ENCODE data around the gene MLX. TPM values are rescaled to one million over a fixed set of nuclear protein-coding genes. Genes with fewer than 3 reads are reported as not detected.

Gene MLX
- total and polyA plus RNA-seq, 11 donors: 48.1 to 76.2 (median 57.9) TPM

DNA sequence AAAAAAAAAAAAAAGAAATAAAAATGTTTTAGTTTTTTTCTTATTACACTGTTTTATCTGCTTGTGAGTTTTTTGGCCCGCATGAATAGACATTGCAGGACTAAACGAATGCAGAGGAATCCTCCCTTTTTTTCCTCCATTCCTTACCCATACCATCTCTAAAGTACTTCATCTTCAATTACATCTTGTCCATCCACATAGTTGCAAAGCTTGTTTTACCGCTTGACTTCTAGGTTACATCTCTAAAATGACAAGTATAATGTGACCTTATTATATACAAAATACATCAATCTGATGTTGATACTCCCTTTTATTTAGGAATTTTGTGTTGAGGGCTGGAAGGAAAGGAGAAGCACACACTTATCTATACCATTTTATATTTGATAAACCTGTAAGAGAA, 29.5 kb downstream of the MLX start:
- H3K36me3 ChIP-seq: peaks cover 0 to 57% (median 34%) of the 10 kb centered on the region in 9 donors
- no peak for TF ChIP-seq CTCF (IDR thresholded peaks at IDR 0.05)
- TF ChIP-seq POLR2A (IDR thresholded peaks at IDR 0.05): no peak
- 74 to 84% (median 80%) methylated on average over 3 of the region's 3 CpGs for WGBS, 4 donors
- H3K27me3 ChIP-seq: no peaks in the 10 kb centered on the region
- ATAC-seq (no peak), DNase-seq (no peak)
- H3K4me3 ChIP-seq: no peak overlapping the region
- intact Hi-C loops (cut with DNase I): no loop called here
- H3K4me1 ChIP-seq: peaks cover 0 to 17% (median 13%) of the 10 kb centered on the region in 12 donors
- H3K27ac ChIP-seq: no peak overlapping the region
- H3K9me3 ChIP-seq: no peaks in the 10 kb centered on the region

DNA sequence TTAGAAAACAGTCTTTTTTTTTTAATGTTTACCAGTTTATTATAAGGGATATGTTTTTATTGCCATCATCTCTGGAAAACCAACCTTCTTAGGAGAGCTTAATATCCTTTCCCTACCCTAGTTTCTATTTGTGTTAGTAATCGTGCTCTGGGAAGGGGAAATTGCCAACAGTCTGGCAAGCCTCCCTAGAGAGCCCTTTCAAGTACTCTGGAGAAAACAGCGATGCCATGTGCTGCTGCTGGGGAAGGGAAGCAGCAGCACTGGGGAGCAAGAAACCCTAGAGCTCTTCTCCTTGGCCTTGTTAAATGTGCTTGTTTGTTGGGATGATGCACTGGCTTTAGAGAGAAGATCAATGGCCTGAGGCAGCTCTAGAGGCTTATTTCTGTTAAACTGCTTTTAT, 32.0 kb downstream of the MLX start:
- intact Hi-C loops (cut with DNase I): no loop called here
- peaks cover 0 to 56% (median 22%) of the 10 kb centered on the region in 9 donors for H3K36me3 ChIP-seq
- H3K27ac ChIP-seq: peak overlapping the region in 1 of 12 donors; percentile 15

GRCh38 chr17:42603318-42603717, 36.4 kb downstream of the MLX start:
- no peaks in the 10 kb centered on the region for H3K9me3 ChIP-seq
- intact Hi-C loops (cut with DNase I): loop anchor here in 1 of 10 donors (10.0 kb wide), 1 partner anchor 161 kb away; the partner anchor contains the start of gene RAMP2
- ATAC-seq: no peak

More for the DNA sequence above, 32.0 kb downstream of the MLX start:
- DNase-seq: peak in 4 of 5 donors; percentile 23 to 55 (median 36)
- Histone ChIP-seq H3K4me1 (peaks cover 0 to 17% (median 12%) of the 10 kb centered on the region in 12 donors), H3K4me3 (no peak overlapping the region), H3K9me3 (no peaks in the 10 kb centered on the region), H3K27me3 (no peaks in the 10 kb centered on the region)
- ATAC-seq: peak in 3 of 4 donors; percentile 76 to 80 (median 79)
- WGBS, 4 donors: 14 to 26% (median 21%) methylated on average over 2 of the region's 2 CpGs
- no peak for TF ChIP-seq CTCF (IDR thresholded peaks at IDR 0.05)
- no peak for TF ChIP-seq POLR2A (IDR thresholded peaks at IDR 0.05)

More at GRCh38 chr17:42603318-42603717, 36.4 kb downstream of the MLX start:
- Histone ChIP-seq H3K27me3 (no peaks in the 10 kb centered on the region), H3K36me3 (peaks cover 0 to 35% (median 14%) of the 10 kb centered on the region in 9 donors), H3K4me1 (peaks cover 3 to 54% (median 38%) of the 10 kb centered on the region in 12 donors), H3K4me3 (no peak overlapping the region), H3K27ac (no peak overlapping the region)
- no peak for TF ChIP-seq CTCF (IDR thresholded peaks at IDR 0.05)
- TF ChIP-seq POLR2A (IDR thresholded peaks at IDR 0.05): no peak
- WGBS, 4 donors: 89 to 94% (median 93%) methylated on average over 7 of the region's 7 CpGs
- peak in 1 of 5 donors; percentile 8 for DNase-seq

Data from heart left ventricle (tissue), 16 donors.